IPS DF 4.7 (cell line): Measurements from ENCODE around the gene ZNF516.
"Not testable (repeated sequence)": the region's sequence is repeated elsewhere in the genome, so short reads cannot be mapped to it uniquely, and the experiment has no call there.

Experiments used
- DNase-seq: peaks from one replicate; pipeline ENCODE4 v3.0.0-alpha.2; 2013; ENCODE audit warnings: low spot score; ENCODE audit errors: extremely low read depth

The ZNF516 gene

GRCh38 chr18:76473521-76473920 lies 21.5 kb downstream of the ZNF516 start:
- not testable (repeated sequence) for DNase-seq

GRCh38 chr18:76472829-76473228 lies 22.2 kb downstream of the ZNF516 start:
- no peak for DNase-seq

GRCh38 chr18:76471593-76471992 lies 23.4 kb downstream of the ZNF516 start:
- no peak for DNase-seq

GRCh38 chr18:76468345-76469304 lies 26.4 kb downstream of the ZNF516 start:
- no peak for DNase-seq

GRCh38 chr18:76467371-76468190 lies 27.5 kb downstream of the ZNF516 start:
- no peak for DNase-seq

GRCh38 chr18:76466410-76466991 lies 28.5 kb downstream of the ZNF516 start:
- DNase-seq = no peak

- DNase-seq = no peak
Observed at GRCh38 chr18:76465630-76466409, 29.2 kb downstream of the ZNF516 start.

GRCh38 chr18:76464281-76465259 lies 30.5 kb downstream of the ZNF516 start:
- DNase-seq = no peak

- DNase-seq = no peak
Observed at GRCh38 chr18:76463872-76464271, 31.2 kb downstream of the ZNF516 start.

- no peak for DNase-seq
Observed at GRCh38 chr18:76463358-76463757, 31.7 kb downstream of the ZNF516 start.

- DNase-seq = no peak
Observed at GRCh38 chr18:76462326-76462694, 32.7 kb downstream of the ZNF516 start.

- no peak for DNase-seq
Observed at GRCh38 chr18:76461692-76462325, 33.2 kb downstream of the ZNF516 start.

- DNase-seq = no peak
Observed at GRCh38 chr18:76461148-76461547, 33.9 kb downstream of the ZNF516 start.

- no peak for DNase-seq
Observed at GRCh38 chr18:76460482-76460881, 34.6 kb downstream of the ZNF516 start.

GRCh38 chr18:76459687-76460350 lies 35.2 kb downstream of the ZNF516 start:
- no peak for DNase-seq

GRCh38 chr18:76459312-76459686 lies 35.7 kb downstream of the ZNF516 start:
- DNase-seq = no peak

GRCh38 chr18:76458522-76459311 lies 36.3 kb downstream of the ZNF516 start:
- DNase-seq = no peak

- no peak for DNase-seq
Observed at GRCh38 chr18:76457957-76458356, 37.1 kb downstream of the ZNF516 start.
